Measurements from ENCODE around the gene FREY1. TPM values are rescaled to one million over a fixed set of nuclear protein-coding genes. Genes with fewer than 3 reads are reported as not detected.
A peak's percentile ranks its signal among the peaks of the same experiment; 100 is the strongest.

The FREY1 gene
- total and polyA plus RNA-seq, 2 donors (not counting 3 experiments of a cell fraction or from before 2014, with no cell fraction given), result 0.84 to 1.1 TPM

DNA sequence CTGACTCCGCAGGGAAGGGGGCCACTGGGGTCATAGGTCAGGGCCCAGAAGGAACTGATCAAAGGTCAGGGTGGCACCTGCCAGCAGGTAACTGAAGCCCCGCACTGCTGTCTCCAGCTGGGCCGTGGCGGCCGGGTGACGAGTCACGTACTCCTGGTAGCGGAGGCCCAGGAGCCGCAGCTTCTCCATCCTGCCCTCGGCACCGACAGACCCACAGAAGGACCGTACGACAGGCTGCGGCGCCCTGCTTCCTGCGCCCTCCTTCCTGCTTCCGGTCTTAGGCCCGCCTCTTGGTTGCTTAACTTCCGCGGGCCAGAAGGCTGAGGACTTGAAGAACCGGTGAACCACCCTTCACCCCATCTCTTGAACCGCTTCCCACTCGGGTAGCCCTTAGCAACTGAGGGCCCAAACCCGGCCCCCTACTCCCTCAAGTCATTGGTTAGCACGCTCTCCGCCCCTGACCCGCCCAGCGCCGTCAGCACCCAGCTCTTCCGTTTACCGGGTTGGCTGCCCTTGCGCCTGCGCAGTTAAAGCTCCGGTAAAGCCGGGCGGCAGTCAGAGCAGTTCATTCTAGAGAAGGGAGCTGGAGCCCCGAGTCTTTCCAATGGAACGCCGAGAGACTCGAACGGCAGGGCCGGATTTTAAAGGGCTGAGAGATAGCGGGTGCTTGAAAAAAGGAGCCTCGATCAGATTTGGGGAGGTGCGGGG lies 10.7 kb upstream of the FREY1 start, which contains the start of gene PEX16:
TSS of gene PEX16 (minus strand) at position 255 of the 708 bp plus-strand sequence. CDS start at position 189, 66 bp downstream.
- Histone ChIP-seq H3K79me2 (ENCODE audit: control insufficient read depth, insufficient read depth, low read length) (peaks cover 10% of the 10 kb centered on the region), H3K4me3 (replicated peaks in 1 of 3; ENCODE audit: insufficient read depth in 1 of 3, low read depth in 1 of 3, low read length in 3 of 3) (peak within 1 kb of the TSS; percentile 87 to 96 (median 94)), H3K4me2 (ENCODE audit: insufficient read depth, low read length) (peak within 1 kb of the TSS; percentile 96), H2AFZ (ENCODE audit: low read depth, low read length) (peak within 1 kb of the TSS; percentile 98), H3K9ac (replicated peaks; ENCODE audit: extremely low read depth, insufficient read depth, low read length) (peak within 1 kb of the TSS; percentile 88), H3K27ac (ENCODE audit: insufficient read depth, low read depth, low read length) (peak within 1 kb of the TSS; percentile 79), H4K20me1 (replicated peaks; ENCODE audit: control insufficient read depth, extremely low read depth, insufficient read depth, low read length) (no peaks in the 10 kb centered on the region), H3K4me1 (ENCODE audit: control insufficient read depth, extremely low read depth, insufficient read depth, low read length) (peaks cover 10% of the 10 kb centered on the region), H3K9me1 (replicated peaks; ENCODE audit: control insufficient read depth, extremely low read depth, insufficient read depth, low read length) (no peaks in the 10 kb centered on the region), H3K9me3 (replicated peaks; ENCODE audit: control insufficient read depth, insufficient read depth, low read length) (no peaks in the 10 kb centered on the region), H3K27me3 (ENCODE audit: control insufficient read depth in 2 of 2, insufficient read depth in 2 of 2, low read length in 2 of 2) (peaks cover 5 to 15% of the 10 kb centered on the region in 2 experiments), H3K36me3 (ENCODE audit: control insufficient read depth in 2 of 2, extremely low read depth in 1 of 2, insufficient read depth in 2 of 2, low read length in 2 of 2) (peaks cover 0 to 25% of the 10 kb centered on the region in 2 experiments)
- dilution Hi-C loops (cut with MboI; ENCODE audit: extremely low pct_ligation_motif_present, low sequenced_read_pairs), result no loop called here
- TSS peak; percentile 82 for BruUV-seq (replicated peaks)
- TF ChIP-seq POLR2A (IDR thresholded peaks at IDR 0.05; ENCODE audit: low read depth, low read length), result peak; percentile 95
- no peak for TF ChIP-seq MYC (IDR thresholded peaks at IDR 0.05; ENCODE audit: low read depth, low read length)
- no peak for TF ChIP-seq FOS (IDR thresholded peaks at IDR 0.05; ENCODE audit: borderline replicate concordance, insufficient read depth, low read length)
- no peak for TF ChIP-seq GATA2 (IDR thresholded peaks at IDR 0.05; ENCODE audit: insufficient read depth, insufficient read length, low read depth, low read length)
- no peak for TF ChIP-seq EZH2 (IDR thresholded peaks at IDR 0.05; ENCODE audit: borderline replicate concordance, low read depth, low read length, severe bottlenecking)
- TF ChIP-seq, protein P1, sequence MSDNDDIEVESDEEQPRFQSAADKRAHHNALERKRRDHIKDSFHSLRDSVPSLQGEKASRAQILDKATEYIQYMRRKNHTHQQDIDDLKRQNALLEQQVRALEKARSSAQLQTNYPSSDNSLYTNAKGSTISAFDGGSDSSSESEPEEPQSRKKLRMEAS (IDR thresholded peaks at IDR 0.05; ENCODE audit: insufficient read depth, insufficient read length), result no peak
- peak; percentile 85 for TF ChIP-seq POLR2AphosphoS5 (IDR thresholded peaks at IDR 0.05; ENCODE audit: insufficient read depth, low read depth, low read length)
- no peak for TF ChIP-seq JUN (IDR thresholded peaks at IDR 0.05; ENCODE audit: borderline replicate concordance, insufficient read depth, insufficient read length, low read depth)
- no peak for TF ChIP-seq CTCF (IDR thresholded peaks at IDR 0.05; ENCODE audit: extremely low read depth in 1 of 2, insufficient read depth in 1 of 2, low read depth in 1 of 2, low read length in 2 of 2)
- FAIRE-seq (peak; percentile 99), DNase-seq (ENCODE audit: low read depth, low spot score) (peak; percentile 99)
- CTCF ChIA-PET, result interaction anchor here (1.0 to 1.3 kb wide), 4 partner anchors 46 to 146 kb away, joined by 3 to 5 read pairs (median 4); no protein-coding TSS in a partner anchor
- intact Hi-C loops (cut with micrococcal nuclease), result loop anchor here (1.0 to 2.0 kb wide), 4 partner anchors 18 to 322 kb away; partner anchors contain the start of gene CRY2
- POLR2A ChIA-PET, result interaction anchor here (0.7 to 1.6 kb wide), 3 partner anchors 11 to 71 kb away, joined by 3 to 4 read pairs (median 4); no protein-coding TSS in a partner anchor
